ENCODE results near the gene ADARB1.

Gene ADARB1

DNA sequence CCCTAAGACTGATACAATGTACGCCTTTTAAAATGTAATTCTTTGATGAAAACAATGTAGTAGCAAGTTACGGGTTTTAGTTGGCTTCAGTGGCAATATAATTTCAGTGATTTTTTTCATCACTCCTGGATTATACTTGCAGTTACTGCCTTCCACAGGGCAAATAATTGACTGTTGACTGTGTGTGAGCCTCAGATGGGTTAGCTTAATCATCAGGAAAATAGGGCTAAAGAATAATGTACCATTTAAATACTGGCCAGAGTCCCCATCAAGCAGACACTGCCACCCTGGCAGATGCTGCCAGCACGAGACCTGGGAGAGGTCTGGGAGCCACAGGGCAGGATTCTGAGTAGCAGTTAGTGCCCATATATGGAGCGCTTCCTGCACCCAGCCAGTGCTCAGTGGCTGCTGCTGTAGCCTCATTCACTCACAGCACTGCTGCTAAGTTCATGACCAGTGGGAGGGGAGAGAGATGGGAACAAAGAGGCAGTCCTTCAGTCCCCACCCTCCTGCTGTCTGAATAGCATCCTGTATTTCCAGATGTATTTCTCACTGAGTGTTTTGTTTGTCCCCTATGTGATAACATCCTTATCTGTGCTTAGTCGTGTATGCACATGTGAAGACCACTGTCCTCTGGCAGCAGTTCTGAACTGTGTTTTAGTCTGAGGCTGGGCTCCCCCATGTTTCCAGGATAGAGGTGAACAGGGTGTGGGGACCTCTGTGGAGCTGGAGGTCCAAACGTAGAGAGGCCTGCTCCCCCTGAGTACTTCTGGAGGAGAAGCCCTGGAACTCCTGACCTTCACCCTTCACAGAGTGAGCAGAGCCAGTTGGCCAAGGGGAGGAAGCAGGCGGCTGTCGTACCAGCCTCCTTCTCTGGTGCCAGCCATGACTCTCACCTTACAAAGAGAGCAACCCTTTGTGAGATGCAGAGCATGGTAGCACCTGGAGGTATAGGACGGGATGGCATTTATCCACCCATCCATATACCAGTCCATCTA lies 80.4 kb downstream of the ADARB1 start:
- no peak for DNase-seq

DNA sequence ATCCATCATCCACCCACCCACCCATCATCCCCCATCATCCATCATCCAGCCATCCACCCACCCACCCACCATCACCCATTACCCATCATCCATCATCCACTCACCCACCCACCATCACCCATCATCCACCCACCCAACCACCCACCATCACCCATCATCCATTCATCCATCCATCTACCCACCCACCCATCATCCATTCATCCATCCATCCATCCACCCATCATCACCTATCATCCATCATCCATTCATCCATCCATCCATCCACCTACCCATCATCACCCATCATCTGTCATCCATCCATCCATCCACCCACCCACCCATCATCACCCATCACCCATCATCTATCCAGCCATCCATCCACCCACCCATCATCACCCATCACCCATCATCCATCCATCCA lies 81.5 kb downstream of the ADARB1 start:
- DNase-seq = no peak

DNA sequence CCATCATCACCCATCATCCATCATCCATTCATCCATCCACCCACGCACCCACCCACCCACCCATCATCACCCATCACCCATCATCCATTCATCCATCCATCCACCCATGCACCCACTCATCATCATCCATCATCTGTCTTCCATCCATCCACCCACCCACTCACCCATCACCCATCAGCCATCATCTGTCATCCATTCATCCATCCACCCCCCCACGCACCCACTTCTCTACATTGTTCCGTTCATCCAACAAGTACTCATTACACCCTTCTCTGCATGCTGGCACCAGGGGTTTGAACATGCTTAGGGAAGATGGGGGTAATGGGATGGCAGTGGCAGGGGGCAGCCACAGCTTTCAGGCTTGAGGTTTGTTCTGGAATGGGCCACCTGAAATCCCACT lies 82.1 kb downstream of the ADARB1 start:
- DNase-seq = no peak

DNA sequence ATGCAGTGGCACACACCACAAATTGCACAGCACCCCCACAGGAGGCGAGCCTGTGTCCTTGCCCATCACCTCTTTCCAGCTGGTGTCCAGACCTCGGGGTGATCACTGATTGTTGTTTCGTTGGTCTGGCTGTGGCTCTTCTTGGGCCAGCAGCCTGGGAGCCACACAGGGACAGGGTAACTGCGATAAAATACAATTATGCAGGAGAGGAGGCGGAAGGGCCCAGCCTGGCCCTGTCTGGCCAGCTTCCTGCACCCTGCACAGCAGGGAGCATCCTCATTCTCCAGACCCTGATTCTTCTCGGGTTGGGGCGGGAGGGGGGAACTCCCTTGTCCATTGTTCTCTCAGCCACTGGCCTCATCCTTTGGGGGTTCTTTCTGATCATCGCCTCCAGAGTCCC lies 83.6 kb downstream of the ADARB1 start:
- DNase-seq = no peak

DNA sequence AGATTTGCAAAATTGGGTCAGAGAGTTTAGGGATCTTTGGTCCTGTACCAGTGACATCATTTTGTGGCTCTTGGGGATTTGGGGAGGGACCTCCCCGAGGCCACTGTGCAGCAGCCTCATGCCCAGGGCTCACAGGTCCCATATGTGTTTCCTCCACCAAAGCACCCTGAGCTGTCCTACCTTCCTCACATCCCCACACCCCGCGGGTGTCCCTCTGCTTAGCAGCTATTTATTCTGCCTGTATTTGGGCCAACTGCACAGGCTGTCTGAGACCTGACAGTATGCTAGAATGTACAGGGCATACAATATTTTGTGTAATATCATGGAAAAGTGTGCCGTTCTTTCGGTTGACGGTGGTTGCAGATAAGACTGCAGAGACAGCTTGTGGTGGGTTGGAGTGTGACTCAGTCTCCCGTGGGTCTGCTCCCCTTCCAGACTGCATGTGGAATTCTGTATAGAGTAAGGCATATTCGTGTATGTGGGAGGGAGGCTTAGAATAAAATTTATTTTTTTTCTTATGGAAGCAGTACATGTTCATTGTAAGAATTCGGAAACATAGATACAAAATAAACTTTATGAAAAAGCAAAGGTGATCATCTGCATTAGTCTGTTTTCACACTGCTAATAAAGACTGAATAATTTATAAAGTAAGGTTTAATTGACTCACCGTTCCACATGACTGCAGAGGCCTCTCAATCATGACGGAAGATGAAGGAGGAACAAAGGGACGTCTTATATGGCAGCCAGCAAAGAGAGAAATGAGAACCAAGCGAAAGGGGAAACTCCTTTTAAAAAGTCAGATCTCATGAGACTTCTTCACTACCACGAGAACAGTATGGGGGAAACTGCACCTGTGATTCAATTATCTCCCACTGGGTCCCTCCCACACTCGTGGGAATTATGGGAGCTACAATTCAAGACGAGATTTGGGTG lies 84.4 kb downstream of the ADARB1 start:
- no peak for DNase-seq

DNA sequence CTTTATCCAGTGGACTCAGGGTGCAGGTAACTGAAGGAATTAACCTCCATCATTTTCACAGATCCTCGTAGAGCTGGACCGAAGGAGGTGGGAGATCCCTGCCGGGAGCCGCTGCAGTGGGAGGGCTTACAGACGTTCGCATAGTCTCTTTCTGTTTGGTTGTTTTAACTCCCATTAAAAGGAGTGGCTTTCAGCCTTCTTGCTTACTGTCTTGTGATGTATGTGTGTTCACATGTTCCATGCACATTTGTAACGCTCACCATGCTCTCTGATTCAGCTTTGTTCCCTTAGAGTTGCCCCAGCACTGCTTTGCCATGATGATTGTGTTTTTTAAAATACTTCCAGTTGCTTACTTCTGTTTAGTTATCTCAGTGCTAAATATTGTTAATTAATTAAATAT lies 85.8 kb downstream of the ADARB1 start:
- no peak for DNase-seq

DNA sequence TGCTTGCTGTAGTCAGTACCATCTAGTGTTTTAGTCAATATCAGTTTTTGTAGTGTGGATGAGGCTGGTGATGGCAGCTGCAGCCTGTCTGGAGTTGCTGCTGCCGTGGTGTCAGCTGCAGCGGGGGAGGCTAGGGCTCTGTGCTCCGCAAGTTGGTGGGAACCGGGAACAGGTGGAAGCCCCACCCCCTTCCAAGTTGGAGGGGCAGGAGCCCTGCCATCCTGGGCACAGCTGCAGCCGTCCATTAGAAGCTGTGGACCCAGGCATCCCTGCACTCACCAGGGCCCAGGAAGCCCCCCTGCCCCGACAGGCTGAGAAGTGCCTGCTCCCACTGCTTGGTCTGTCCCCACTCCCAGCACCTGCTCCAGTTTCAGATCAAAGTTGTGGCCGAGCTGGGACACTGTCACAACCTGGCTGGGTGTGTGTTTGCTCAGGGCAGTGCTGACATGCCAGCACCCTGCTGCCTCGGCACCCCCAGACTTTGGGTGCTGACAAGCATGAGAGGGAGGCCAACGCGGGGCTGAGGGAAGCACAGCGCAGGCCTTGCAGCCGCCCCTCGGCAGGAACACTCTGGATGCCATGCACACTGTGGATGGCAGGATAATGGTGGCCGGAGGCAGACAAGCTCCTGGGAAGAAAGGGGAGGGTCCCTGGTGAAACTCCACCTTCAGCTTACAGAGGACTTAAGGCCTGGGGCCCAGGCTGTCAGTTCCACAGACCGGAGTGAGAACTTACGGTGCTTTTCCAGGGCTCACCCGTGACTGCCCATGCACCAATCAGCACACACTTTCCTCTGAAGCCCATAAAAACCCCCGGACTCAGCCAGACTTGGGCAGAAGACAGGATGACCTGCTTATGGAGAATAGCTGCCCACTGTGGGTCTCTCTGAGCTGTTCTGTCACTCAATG lies 86.9 kb downstream of the ADARB1 start:
- no peak for DNase-seq

DNA sequence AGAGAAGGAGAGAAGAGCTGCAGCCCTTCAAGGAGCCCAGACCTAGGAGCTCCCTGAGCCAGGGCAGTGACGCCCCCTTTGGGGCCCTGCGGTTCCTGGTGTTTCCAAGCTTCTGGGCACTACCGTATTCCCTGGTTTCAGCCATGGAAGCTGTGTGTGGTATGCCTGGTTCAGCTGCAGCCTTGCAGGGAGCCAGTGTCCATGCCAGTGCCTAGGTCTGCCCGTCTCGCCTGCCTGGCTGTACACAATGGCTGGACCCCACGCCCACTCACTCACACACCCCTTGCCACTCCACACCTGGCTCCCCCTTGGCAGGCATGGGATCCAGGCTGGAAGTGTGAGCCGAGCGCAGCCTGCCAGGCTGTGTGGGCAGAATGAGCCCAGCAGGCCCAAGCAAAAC lies 87.7 kb downstream of the ADARB1 start:
- no peak for DNase-seq

DNA sequence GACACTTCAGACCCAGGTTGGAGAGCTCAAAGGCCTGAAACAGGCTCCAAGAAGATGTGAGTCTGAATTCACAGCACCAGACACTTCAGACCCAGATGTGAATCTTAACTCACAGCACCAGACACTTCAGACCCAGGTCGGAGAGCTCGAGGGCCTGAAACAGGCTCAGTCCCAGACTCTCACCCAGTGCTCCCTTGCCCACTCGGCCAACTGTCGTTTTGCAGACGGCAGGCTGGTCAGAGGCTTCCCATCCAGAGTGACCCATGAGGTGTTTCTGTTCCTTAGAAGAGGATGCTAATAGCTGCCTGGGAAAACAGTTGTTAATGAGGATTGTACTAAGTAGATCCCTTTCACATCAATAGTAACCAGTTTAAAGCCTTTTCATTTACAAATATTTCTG lies 88.4 kb downstream of the ADARB1 start:
- DNase-seq = no peak

DNA sequence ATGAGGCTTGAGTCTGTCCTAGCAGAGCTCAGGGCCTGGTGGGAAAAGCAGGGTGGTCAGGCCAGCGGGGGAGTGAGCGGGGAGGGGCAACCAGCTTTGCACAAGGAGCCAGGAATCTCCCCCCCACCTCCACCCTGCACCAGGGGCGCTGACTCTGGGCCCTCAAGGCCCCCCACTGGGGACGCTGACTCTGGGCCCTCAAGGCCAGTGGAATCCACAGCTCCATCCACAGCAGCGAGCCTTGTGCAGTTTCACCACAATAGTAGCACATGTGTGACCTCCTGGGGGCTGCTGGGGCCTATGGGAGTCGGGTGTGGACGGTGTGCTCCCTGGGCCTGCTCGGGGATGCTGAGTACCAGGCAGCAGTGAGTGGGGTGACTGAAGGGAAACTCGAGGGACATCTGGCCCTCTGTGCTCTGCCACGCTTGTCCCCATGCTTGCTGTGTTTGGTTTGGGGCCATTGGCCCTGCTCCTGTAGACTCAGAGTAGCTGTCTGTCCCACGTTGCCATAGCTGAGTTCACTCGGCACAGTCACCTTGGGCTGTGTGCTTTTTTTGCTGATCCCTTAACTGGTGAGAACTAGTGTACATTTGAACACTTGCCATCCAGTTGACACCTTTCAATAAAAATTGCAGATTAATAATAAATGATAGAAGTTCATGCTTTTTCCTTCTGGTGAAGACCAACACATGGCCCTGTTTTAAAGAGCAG lies 89.2 kb downstream of the ADARB1 start:
- no peak for DNase-seq

DNA sequence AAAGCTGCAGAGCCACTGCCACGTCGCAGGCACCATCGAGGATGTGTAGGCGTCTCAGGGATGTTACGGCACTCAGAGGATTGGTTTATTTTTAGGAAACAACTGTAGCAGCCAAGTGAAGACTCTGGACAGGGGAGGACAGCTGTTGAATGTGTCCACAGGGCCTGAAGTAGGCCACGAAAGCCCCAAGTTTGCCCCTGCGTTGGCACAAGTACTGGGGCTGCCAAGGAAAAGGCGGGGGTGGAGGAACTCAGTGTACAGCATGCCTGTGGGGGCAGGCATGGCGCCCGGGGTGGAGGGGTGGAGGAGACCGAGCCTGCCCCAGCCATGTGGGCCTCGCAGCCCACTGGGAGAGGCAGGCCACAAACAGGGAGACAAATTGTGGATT lies 89.7 kb downstream of the ADARB1 start:
- DNase-seq = no peak

DNA sequence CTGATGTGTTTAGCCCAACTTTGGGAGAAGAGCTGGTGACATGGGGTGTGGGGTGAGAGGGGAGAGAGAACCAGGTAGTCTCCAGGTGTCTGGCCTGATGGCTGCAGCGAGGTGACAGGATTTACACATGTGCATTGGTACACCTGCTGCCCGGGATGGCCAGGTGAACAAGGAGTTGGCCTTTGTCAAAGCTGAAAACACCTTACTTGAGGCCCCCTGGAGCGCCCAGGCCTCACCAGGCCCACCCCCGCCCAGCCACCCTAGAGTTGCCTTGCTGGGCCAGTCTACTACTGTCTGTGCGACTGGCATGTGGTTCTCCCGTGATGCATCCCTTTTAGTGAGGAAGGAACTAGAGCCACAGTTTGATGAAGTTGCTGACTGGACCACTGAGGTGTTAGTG lies 90.5 kb downstream of the ADARB1 start:
- no peak for DNase-seq

DNA sequence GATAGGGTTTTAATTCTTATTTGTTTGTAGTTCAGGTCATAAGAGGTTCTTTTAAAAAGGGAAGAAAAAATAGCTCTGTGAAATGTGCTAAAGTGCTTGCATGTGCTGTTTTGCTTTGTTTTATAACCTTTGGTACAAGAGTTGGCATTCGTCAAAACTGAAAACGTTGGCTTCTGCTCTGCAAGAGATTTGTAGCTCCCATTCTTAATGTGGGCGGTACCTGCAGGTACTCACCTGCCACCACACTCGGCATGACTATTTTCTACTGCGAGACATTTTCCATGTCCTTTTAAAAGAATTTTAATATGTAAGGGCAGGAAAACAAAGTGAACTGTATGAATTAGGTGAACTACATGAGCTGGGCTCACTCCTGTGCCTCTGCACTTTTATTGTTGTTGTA lies 92.6 kb downstream of the ADARB1 start:
- no peak for DNase-seq

DNA sequence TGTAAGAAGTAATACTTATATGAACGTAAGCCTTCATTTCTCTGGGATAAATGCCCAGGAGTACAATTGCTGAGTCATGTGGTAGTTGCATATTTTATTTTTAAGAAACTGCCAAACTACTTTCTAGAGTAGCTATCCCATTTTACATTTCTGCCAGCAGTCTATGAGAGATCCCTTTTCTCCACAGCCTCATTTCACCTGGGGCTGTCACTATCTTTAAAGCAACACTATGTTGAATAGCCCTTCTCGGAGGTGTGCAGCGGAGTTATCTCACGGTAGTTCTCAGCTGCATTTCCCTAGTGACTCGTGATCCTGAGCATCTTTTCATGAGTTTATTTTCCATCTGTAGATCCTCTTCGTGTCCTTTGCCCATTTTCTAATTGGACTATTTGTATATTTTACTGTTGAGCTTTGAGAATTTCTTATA lies 93.4 kb downstream of the ADARB1 start:
- no peak for DNase-seq

DNA sequence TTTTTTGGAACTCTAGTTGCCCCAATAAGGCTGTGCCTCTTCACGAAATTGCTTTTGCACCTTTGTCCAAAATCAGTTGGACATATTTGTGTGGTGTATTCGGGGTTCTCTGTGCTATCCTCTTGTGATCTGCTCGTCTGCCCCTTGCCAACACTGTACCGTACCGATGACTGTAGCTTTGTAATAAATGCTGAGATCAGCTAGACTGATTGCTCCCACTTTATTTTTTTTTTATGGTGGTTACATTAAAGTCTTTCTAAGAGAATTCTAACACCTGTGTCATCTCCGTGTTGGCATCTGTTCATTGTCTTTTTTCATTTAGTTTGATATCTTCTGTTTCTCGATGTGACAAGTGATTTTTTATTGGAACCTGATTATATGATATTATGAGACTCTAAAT lies 94.1 kb downstream of the ADARB1 start:
- DNase-seq = no peak

DNA sequence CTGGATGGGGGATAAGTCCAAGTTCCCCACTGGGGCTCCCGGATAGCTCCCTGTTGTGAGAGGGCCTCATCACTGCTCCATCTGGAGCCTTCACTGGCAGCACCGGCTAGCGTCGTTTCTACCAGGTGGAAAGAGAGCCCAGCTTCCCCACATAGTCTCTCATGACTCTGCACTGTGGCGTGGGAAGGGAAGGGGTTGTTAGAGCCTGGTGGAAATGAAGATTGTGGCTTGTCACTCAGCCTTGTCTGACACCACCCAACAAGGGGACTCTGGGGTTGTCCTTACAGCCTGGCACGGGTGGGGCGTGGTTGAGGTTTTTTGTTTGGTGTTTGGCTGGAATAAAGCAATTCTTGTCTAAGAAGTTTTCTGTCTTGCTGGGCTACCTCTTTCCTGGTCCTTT lies 94.6 kb downstream of the ADARB1 start:
- DNase-seq = no peak

DNA sequence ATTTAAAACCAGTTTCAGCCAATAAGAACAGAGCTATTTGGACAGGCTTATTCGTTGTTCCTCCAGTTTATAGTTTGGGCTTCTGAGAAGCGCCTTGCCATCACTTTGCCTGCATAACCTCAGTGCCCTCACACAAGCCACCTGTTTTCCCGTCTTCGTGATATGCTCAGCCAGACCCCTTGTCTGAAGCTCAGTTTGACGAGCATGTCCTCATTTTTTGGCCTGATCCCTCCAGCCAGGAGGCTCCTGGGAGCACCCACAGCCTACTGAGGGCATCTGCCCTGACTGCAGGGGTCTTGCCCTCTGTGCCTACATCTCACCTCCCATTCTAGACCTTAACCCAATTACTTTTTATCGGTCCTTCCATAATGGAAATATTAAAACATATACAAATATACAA lies 95.3 kb downstream of the ADARB1 start:
- no peak for DNase-seq

DNA sequence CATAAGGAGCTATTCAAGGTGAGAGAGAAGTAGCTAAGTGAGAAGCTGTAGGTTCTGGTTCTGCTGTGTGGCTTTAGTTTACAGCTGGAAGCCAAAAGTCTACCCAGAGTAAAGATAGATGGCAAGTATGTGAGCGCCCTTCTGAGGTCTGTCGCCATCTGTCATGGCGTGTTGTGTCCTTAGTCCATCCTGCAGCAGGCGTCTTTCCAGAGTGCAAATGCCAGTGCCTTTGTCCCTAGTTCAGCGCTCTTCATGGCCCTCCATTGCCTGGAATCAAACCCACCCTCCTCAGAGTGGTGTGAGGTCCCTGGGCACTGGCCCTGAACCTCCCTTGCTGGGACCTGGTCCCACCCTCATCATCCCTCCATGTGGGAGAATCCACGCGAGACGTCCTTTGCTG lies 96.6 kb downstream of the ADARB1 start:
- no peak for DNase-seq

DNA sequence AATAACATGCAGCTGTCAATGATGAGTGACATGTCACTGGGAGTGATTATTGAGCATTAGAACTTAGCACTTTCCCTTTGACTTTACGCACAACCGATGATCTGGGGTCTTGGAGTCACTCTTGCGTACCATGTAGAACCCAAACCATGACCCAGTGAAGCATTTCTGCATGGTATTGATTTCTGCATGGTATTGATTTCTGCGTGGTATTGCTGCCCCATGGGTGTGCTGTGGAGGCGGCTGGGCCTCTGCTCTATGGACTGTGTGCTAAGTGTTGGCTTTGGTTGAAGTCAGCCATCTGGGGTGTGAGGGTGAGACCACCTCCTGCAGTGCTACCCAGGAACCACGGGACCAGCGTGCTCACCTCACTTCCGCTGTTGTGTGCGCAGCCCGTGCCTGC lies 98.0 kb downstream of the ADARB1 start:
- no peak for DNase-seq

DNA sequence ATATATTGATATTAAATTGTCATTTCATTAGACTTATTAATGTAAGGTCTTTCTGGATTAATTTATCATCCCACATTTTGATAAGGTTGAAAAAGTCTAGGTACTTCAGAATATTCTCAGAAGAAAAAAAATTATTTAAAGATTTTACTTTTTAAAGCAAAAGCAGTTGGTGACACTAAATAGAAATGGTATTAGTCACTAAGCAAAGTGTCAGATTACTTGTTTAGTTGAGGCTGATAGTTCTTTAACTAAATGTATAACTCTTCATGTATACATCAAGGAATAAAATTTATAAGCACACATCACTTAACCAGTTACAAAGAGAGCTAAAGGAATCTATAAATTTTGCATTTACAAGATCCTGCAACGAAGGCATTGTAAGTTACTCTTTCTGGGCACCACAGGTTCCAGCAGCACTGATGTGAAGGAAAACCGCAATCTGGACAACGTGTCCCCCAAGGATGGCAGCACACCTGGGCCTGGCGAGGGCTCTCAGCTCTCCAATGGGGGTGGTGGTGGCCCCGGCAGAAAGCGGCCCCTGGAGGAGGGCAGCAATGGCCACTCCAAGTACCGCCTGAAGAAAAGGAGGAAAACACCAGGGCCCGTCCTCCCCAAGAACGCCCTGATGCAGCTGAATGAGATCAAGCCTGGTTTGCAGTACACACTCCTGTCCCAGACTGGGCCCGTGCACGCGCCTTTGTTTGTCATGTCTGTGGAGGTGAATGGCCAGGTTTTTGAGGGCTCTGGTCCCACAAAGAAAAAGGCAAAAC lies 101.1 kb downstream of the ADARB1 start:
- DNase-seq = no peak

DNA sequence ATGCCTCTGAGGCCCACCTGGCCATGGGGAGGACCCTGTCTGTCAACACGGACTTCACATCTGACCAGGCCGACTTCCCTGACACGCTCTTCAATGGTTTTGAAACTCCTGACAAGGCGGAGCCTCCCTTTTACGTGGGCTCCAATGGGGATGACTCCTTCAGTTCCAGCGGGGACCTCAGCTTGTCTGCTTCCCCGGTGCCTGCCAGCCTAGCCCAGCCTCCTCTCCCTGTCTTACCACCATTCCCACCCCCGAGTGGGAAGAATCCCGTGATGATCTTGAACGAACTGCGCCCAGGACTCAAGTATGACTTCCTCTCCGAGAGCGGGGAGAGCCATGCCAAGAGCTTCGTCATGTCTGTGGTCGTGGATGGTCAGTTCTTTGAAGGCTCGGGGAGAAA lies 101.8 kb downstream of the ADARB1 start:
- no peak for DNase-seq
